IMR-90 (cell line): ENCODE results near the gene TXNL1. TPM values are rescaled to one million over a fixed set of nuclear protein-coding genes. Genes with fewer than 3 reads are reported as not detected.

Experiments
- ATAC-seq: fragments of 200-7000 bp; cut with Tn5 transposase; 2 replicates; pipeline ENCODE4 v1.9.1; 2020; ENCODE audit warnings: low read depth, mild to moderate bottlenecking, moderate library complexity
- BruUV-seq: library from RNA; stranded (reverse); fragments of 400-500 nt; replicated peaks from 2 replicates; lab custom pipeline; 2021; lab: Mats Ljungman, UMichigan
- CTCF ChIA-PET: fragments of 300-600 bp; formaldehyde crosslinking; extraction: SDS; loops from one replicate; lab custom pipeline; 2021; ENCODE audit warnings: antibody characterized with exemption; lab: Yijun Ruan, JAX
- POLR2A ChIA-PET: fragments of 300-600 bp; sonication (Branson Sonifier 250); formaldehyde crosslinking; loops from one replicate; lab custom pipeline; 2022; ENCODE audit warnings: antibody characterized with exemption; ENCODE audit not compliant: unreplicated experiment; lab: Charles Lee
- DNase-seq: peaks from one replicate; pipeline ENCODE4 v3.0.0; 2013
- H2AFZ ChIP-seq: replicated peaks from 2 replicates; pipeline ENCODE3; 2013; ENCODE audit warnings: low read length, mild to moderate bottlenecking; ENCODE audit not compliant: poor library complexity
- H2AK5ac ChIP-seq: 2 replicates; pipeline ENCODE4 v1.6.1; 2013; ENCODE audit warnings: low read depth, low read length, inconsistent platforms
- H2AK9ac ChIP-seq: replicated peaks from 2 replicates; pipeline ENCODE3; 2013; ENCODE audit warnings: mild to moderate bottlenecking, low read depth, low read length, moderate library complexity; ENCODE audit not compliant: poor library complexity
- H2BK120ac ChIP-seq: 2 replicates; pipeline ENCODE4 v1.6.1; 2013; ENCODE audit warnings: low read depth, low read length, inconsistent platforms
- H2BK15ac ChIP-seq: 3 replicates; pipeline ENCODE4 v1.6.1; 2013; ENCODE audit warnings: low read depth, low read length, inconsistent platforms
- H2BK20ac ChIP-seq: 2 replicates; pipeline ENCODE4 v1.6.1; 2013; ENCODE audit warnings: low read depth, mild to moderate bottlenecking, inconsistent platforms, low read length, moderate library complexity
- H2BK5ac ChIP-seq: 2 replicates; pipeline ENCODE4 v1.6.1; 2013; ENCODE audit warnings: mild to moderate bottlenecking, low read depth, low read length, inconsistent platforms; ENCODE audit not compliant: poor library complexity, severe bottlenecking
- H3K14ac ChIP-seq: replicated peaks from 2 replicates; pipeline ENCODE4 v1.6.1; 2013; ENCODE audit warnings: low read depth, low read length, inconsistent platforms
- H3K18ac ChIP-seq: 2 replicates; pipeline ENCODE4 v1.6.1; 2013; ENCODE audit warnings: low read depth, low read length, control low read depth
- H3K23ac ChIP-seq: 2 replicates; pipeline ENCODE4 v1.6.1; 2013; ENCODE audit warnings: low read depth, low read length, inconsistent platforms
- H3K27ac ChIP-seq: 2 replicates; pipeline ENCODE4 v1.5.1; 2013; ENCODE audit warnings: mild to moderate bottlenecking, control low read depth, low read length; ENCODE audit not compliant: insufficient read depth
- H3K27me3 ChIP-seq: 2 replicates; pipeline ENCODE4 v1.6.1; 2013; ENCODE audit warnings: low read length; ENCODE audit not compliant: control insufficient read depth, insufficient read depth
- H3K36me3 ChIP-seq: 2 replicates; pipeline ENCODE4 v1.6.1; 2013; ENCODE audit warnings: low read length, mixed read lengths; ENCODE audit not compliant: control insufficient read depth, insufficient read depth
- H3K4ac ChIP-seq: 2 replicates; pipeline ENCODE4 v1.6.1; 2013; ENCODE audit warnings: low read depth, low read length, inconsistent platforms
- H3K4me1 ChIP-seq: 2 replicates; pipeline ENCODE4 v1.6.1; 2013; ENCODE audit warnings: low read length, mixed read lengths; ENCODE audit not compliant: control insufficient read depth, insufficient read depth
- H3K4me2 ChIP-seq: 2 replicates; pipeline ENCODE4 v1.6.1; 2013; ENCODE audit warnings: low read depth, mild to moderate bottlenecking, control low read depth, low read length, moderate library complexity
- H3K4me3 ChIP-seq: 2 replicates; pipeline ENCODE4 v1.5.1; 2013; ENCODE audit warnings: low read depth, mild to moderate bottlenecking, control low read depth, low read length, moderate library complexity; ENCODE audit not compliant: insufficient read depth
- H3K56ac ChIP-seq: 2 replicates; pipeline ENCODE4 v1.6.1; 2013; ENCODE audit warnings: low read length, inconsistent platforms; ENCODE audit not compliant: insufficient read depth; ENCODE audit errors: extremely low read depth
- H3K79me1 ChIP-seq, 2 experiments: 2 replicates each; pipeline ENCODE4 v1.6.1; 2013; ENCODE audit warnings: low read length in 2 of 2, inconsistent platforms in 1 of 2, low read depth in 1 of 2
- H3K9ac ChIP-seq: 2 replicates; pipeline ENCODE4 v1.6.1; 2013; ENCODE audit warnings: low read depth, low read length, control low read depth
- H3K9me1 ChIP-seq: 2 replicates; pipeline ENCODE4 v1.6.1; 2013; ENCODE audit warnings: low read length, inconsistent platforms; ENCODE audit not compliant: insufficient read depth
- H3K9me3 ChIP-seq: 2 replicates; pipeline ENCODE4 v1.6.1; 2013; ENCODE audit warnings: low read length; ENCODE audit not compliant: control insufficient read depth, insufficient read depth
- H4K20me1 ChIP-seq: 2 replicates; pipeline ENCODE4 v1.6.1; 2013; ENCODE audit warnings: low read length, inconsistent platforms; ENCODE audit not compliant: insufficient read depth
- H4K5ac ChIP-seq: 2 replicates; pipeline ENCODE4 v1.6.1; 2013; ENCODE audit warnings: mild to moderate bottlenecking, low read depth, low read length, control low read depth
- H4K8ac ChIP-seq, 2 experiments: 2 replicates each; pipeline ENCODE4 v1.6.1; 2013; ENCODE audit warnings: low read depth in 2 of 2, low read length in 2 of 2, control low read depth in 1 of 2, inconsistent platforms in 1 of 2
- H4K91ac ChIP-seq: 2 replicates; pipeline ENCODE4 v1.6.1; 2013; ENCODE audit warnings: low read depth, low read length, inconsistent platforms; ENCODE audit not compliant: insufficient read depth
- FOS ChIP-seq: fragments of 150-350 bp; IDR thresholded peaks from 2 replicates; pipeline ENCODE4 v1.6.1; 2016; ENCODE audit warnings: low read depth, low read length
- MXI1 ChIP-seq: IDR thresholded peaks from 2 replicates; pipeline ENCODE4 v1.6.1; 2012; ENCODE audit warnings: low read depth, mild to moderate bottlenecking, low read length, moderate library complexity, borderline replicate concordance
- RFX5 ChIP-seq: IDR thresholded peaks from 2 replicates; pipeline ENCODE4 v1.8.0; 2012; ENCODE audit warnings: low read depth, mild to moderate bottlenecking, low read length, moderate library complexity
- WGBS, 2 experiments: methylation state at CpG; one replicate each; pipeline versions ENCODE4 v1.1.5 to v1.1.7; 2013; ENCODE audit warnings: missing lambda C conversion rate in 2 of 2; ENCODE audit not compliant: insufficient read length in 1 of 2; ENCODE audit errors: extremely low coverage in 2 of 2; 5-methylcytosine and 5-hydroxymethylcytosine counted together
- dilution Hi-C: fragments of 300-500 bp; cut with HindIII; formaldehyde crosslinking; loops from one replicate; pipeline ENCODE4 v1.14.3; 2018; ENCODE audit warnings: low sequenced_read_pairs; ENCODE audit not compliant: unreplicated experiment
- in situ Hi-C: fragments of 300-500 bp; cut with MboI; formaldehyde crosslinking; loops from 3 replicates; pipeline ENCODE4 v1.14.3; 2019; ENCODE audit warnings: low sequenced_read_pairs, inconsistent platforms, mixed read lengths
- intact Hi-C: fragments of 100-400 bp; cut with micrococcal nuclease; formaldehyde crosslinking; loops from 2 replicates; pipeline ENCODE4 v1.10.0; 2022
- polyA plus RNA-seq, 3 experiments: library from polyadenylated mRNA; depleted of rRNA; stranded (reverse); fragments of >200 nt; gene quantifications; 2 replicates each; pipeline ENCODE4 v1.2.3, GENCODE V29; 2012; ENCODE audit warnings: low replicate concordance in 1 of 3
- total RNA-seq: library from RNA; depleted of rRNA; stranded (reverse); fragments of >200 nt; gene quantifications from 2 replicates; pipeline ENCODE4 v1.2.3, GENCODE V29; 2012

The TXNL1 gene
- total and polyA plus RNA-seq, 2 of the 4 experiments (the other 2 are of a cell fraction): 38.7 to 62.5 TPM

- Histone ChIP-seq H2BK5ac (no peak overlapping the region), H3K4me2 (no peak overlapping the region), H3K4me1 (peaks cover 3% of the 10 kb centered on the region; the same call in 1 of the 2 replicates), H3K56ac (no peak overlapping the region), H2BK15ac (no peak overlapping the region), H3K9me1 (no peaks in the 10 kb centered on the region; the same call in 1 of the 2 replicates), H3K27me3 (no peaks in the 10 kb centered on the region), H3K79me1 (no peaks in the 10 kb centered on the region; a peak in 1 of 4 replicates), H2AK9ac (no peak overlapping the region), H2BK120ac (no peak overlapping the region), H3K4me3 (no peak overlapping the region), H2BK20ac (no peak overlapping the region), H3K9me3 (no peaks in the 10 kb centered on the region), H3K36me3 (no peaks in the 10 kb centered on the region), H3K27ac (no peak overlapping the region), H2AK5ac (no peak overlapping the region), H2AFZ (no peak overlapping the region), H3K9ac (no peak overlapping the region), H3K4ac (no peak overlapping the region), H4K5ac (no peak overlapping the region), H3K23ac (no peak overlapping the region), H4K91ac (no peak overlapping the region), H3K18ac (no peak overlapping the region), H3K14ac (no peak overlapping the region), H4K20me1 (no peaks in the 10 kb centered on the region), H4K8ac (no peak overlapping the region)
- in situ Hi-C loops (no loop called here), intact Hi-C loops (no loop called here), dilution Hi-C loops (no loop called here)
- DNase-seq (no peak), ATAC-seq (no peak)
- no peak for TF ChIP-seq MXI1
- no peak for TF ChIP-seq RFX5
- no peak for TF ChIP-seq FOS
- ChIA-PET CTCF (no interaction called here), POLR2A (no interaction called here)
- WGBS, 2 experiments: no CpG with 5 or more reads among the region's 3 CpGs
- BruUV-seq: no TSS peak
These were observed 5.0 kb upstream of the TXNL1 start for GRCh38 chr18:56643381-56643780.
